Measurements from ENCODE around the gene FLCN. TPM values are rescaled to one million over a fixed set of nuclear protein-coding genes. Genes with fewer than 3 reads are reported as not detected.

The FLCN gene
- total RNA-seq, 1 donor from 2014 or later, result 30.4 TPM

GRCh38 chr17:17215575-17215974, 21.4 kb downstream of the FLCN start:
- Mint-ChIP-seq H3K36me3 (ENCODE audit: low read depth) (peaks cover 43% of the 10 kb centered on the region), H3K27ac (no peak overlapping the region), H3K4me1 (ENCODE audit: low read depth) (no peaks in the 10 kb centered on the region), H3K9me3 (no peaks in the 10 kb centered on the region), H3K27me3 (ENCODE audit: low read depth) (no peaks in the 10 kb centered on the region), H3K4me3 (ENCODE audit: low read depth) (no peak overlapping the region)
- intact Hi-C loops (cut with micrococcal nuclease), result no loop called here
- no peak for DNase-seq (ENCODE audit: low spot score)

DNA sequence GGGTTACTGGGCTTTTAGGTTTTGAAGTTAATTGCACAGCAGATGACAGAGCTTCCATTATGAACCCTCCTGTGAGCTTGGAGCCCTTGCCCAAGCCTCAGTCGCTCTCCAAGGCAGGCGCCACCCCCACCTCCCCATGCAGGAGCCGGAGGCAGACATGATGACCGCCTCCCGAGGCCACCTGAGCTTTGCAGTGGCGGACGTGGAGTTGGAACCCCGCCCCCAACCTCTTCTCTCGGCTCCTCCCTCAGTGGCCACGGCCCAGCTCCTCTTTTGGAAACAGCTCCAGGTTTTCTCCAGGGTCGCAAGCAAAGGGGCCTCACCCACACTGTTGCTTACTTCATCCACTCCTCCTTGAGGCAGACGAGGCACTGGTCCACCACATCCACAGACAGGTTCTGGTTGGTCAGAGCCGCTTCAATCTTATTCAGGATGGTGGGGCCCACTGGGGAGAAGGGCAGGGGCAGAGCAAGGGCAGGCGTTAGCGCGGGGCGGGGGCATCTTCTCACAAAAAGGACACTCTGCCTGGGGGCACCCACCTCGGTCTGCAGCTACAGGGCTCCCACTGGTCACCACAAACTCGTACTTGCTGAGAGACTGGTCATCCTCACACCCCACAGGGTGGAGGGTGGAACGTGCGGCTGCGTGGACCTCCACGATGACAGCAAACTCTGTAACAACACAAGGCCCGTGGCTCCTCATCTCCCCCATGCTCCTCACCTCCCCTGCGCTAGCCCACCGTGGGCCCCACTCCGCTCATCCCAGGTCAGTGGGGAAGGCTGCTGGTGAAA, 22.1 kb downstream of the FLCN start:
- intact Hi-C loops (cut with micrococcal nuclease), result no loop called here
- H3K4me3 Mint-ChIP-seq (ENCODE audit: low read depth), result no peak overlapping the region
- H3K27me3 Mint-ChIP-seq (ENCODE audit: low read depth), result no peaks in the 10 kb centered on the region
- DNase-seq (ENCODE audit: low spot score), result no peak
- no peak overlapping the region for H3K27ac Mint-ChIP-seq
- no peaks in the 10 kb centered on the region for H3K4me1 Mint-ChIP-seq (ENCODE audit: low read depth)
- no peaks in the 10 kb centered on the region for H3K9me3 Mint-ChIP-seq
- peaks cover 38% of the 10 kb centered on the region for H3K36me3 Mint-ChIP-seq (ENCODE audit: low read depth)

- DNase-seq (ENCODE audit: low spot score), result no peak
- no peaks in the 10 kb centered on the region for H3K4me1 Mint-ChIP-seq (ENCODE audit: low read depth)
- H3K9me3 Mint-ChIP-seq, result no peaks in the 10 kb centered on the region
- H3K27me3 Mint-ChIP-seq (ENCODE audit: low read depth), result no peaks in the 10 kb centered on the region
- intact Hi-C loops (cut with micrococcal nuclease), result no loop called here
- no peak overlapping the region for H3K4me3 Mint-ChIP-seq (ENCODE audit: low read depth)
- no peak overlapping the region for H3K27ac Mint-ChIP-seq
- peaks cover 38% of the 10 kb centered on the region for H3K36me3 Mint-ChIP-seq (ENCODE audit: low read depth)
Measured at GRCh38 chr17:17213775-17214174, 23.2 kb downstream of the FLCN start.

DNA sequence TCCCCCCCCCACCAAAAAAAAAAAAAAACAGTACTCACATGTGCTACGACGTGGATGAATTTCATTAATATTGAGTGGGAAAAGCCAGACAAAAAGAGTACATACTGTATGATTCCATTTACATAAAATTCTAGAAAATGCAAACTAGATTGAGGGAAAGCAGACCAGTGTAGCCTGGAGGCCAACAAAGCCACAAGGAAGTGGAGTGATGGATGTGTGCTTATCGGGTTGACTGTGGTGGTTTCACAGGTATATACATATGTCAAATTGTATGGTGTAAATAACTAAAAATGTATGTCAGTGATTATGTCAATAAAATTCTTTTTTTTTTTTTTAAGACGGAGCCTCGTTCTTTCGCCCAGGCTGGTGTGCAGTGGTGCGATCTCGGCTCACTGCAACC, 29.0 kb downstream of the FLCN start:
- DNase-seq (ENCODE audit: low spot score), result no peak
- H3K4me1 Mint-ChIP-seq (ENCODE audit: low read depth), result peaks cover 9% of the 10 kb centered on the region
- peaks cover 22% of the 10 kb centered on the region for H3K36me3 Mint-ChIP-seq (ENCODE audit: low read depth)
- no peaks in the 10 kb centered on the region for H3K9me3 Mint-ChIP-seq
- H3K4me3 Mint-ChIP-seq (ENCODE audit: low read depth), result no peak overlapping the region
- no peak overlapping the region for H3K27ac Mint-ChIP-seq
- intact Hi-C loops (cut with micrococcal nuclease), result loop anchor here (2.0 kb wide), 2 partner anchors 25 to 29 kb away; partner anchors contain the start of gene FLCN
- H3K27me3 Mint-ChIP-seq (ENCODE audit: low read depth), result no peaks in the 10 kb centered on the region

GRCh38 chr17:17206913-17207335, 30.0 kb downstream of the FLCN start:
- Mint-ChIP-seq H3K27ac (no peak overlapping the region), H3K4me1 (ENCODE audit: low read depth) (peaks cover 9% of the 10 kb centered on the region), H3K27me3 (ENCODE audit: low read depth) (no peaks in the 10 kb centered on the region), H3K9me3 (no peaks in the 10 kb centered on the region), H3K4me3 (ENCODE audit: low read depth) (no peak overlapping the region), H3K36me3 (ENCODE audit: low read depth) (peaks cover 24% of the 10 kb centered on the region)
- no peak for DNase-seq (ENCODE audit: low spot score)
- intact Hi-C loops (cut with micrococcal nuclease), result loop anchor here (2.0 kb wide), 2 partner anchors 24 to 30 kb away; partner anchors contain the start of gene FLCN

DNA sequence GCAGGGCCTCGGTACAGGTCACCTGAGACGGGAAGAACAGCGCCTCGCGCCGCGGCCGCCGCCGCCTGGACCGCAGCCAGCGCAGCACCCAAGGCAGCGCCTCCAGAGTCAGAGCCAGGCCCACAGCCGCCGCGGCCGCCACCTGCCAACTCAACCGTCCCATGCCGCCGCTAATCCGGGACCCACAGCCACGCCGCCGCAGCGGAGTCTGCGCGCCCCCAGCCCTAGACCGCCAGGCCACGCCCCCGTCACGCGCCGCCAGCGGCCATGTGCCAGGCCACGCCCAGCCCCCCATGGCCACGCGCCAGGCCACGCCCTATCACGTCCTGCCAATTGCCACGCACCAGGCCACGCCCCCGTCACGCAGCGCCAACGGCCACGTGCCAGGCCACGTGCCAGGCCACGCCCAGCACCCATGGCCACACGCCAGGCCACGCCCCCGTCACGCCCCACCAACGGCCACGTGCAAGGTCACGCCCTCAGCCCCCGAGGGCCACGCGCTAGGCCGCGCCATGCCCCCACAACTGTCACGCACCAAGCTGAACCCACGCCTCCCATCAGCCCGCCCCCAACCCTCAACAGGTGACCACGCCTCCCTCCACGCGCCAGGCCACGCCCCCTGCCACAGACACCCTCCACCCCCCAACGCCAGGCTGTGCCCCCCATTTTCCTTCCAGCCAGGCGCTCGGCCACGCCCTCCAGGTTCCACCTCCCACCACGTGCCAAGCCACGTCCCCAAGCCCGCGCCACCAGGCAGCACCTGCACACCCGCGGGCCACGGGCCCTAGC, 30.6 kb downstream of the FLCN start, which contains the start of gene PLD6:
Gene PLD6, minus strand, starts transcription at position 210 of the 789 bp plus-strand sequence. Its CDS starts 47 bp downstream, at position 163.
- H3K27ac Mint-ChIP-seq, result peak within 1 kb of the TSS; percentile 86
- no peaks in the 10 kb centered on the region for H3K27me3 Mint-ChIP-seq (ENCODE audit: low read depth)
- intact Hi-C loops (cut with micrococcal nuclease), result loop anchor here (2.0 kb wide), 2 partner anchors 24 to 30 kb away; partner anchors contain the start of gene FLCN
- peaks cover 9% of the 10 kb centered on the region for H3K4me1 Mint-ChIP-seq (ENCODE audit: low read depth)
- peaks cover 26% of the 10 kb centered on the region for H3K36me3 Mint-ChIP-seq (ENCODE audit: low read depth)
- DNase-seq (ENCODE audit: low spot score), result peak; percentile 78
- H3K4me3 Mint-ChIP-seq (ENCODE audit: low read depth), result peak within 1 kb of the TSS; percentile 82
- no peaks in the 10 kb centered on the region for H3K9me3 Mint-ChIP-seq

- H3K36me3 Mint-ChIP-seq (ENCODE audit: low read depth), result peaks cover 32% of the 10 kb centered on the region
- H3K27ac Mint-ChIP-seq, result peak overlapping the region; percentile 86
Measured at GRCh38 chr17:17205368-17206123, 31.4 kb downstream of the FLCN start.

DNA sequence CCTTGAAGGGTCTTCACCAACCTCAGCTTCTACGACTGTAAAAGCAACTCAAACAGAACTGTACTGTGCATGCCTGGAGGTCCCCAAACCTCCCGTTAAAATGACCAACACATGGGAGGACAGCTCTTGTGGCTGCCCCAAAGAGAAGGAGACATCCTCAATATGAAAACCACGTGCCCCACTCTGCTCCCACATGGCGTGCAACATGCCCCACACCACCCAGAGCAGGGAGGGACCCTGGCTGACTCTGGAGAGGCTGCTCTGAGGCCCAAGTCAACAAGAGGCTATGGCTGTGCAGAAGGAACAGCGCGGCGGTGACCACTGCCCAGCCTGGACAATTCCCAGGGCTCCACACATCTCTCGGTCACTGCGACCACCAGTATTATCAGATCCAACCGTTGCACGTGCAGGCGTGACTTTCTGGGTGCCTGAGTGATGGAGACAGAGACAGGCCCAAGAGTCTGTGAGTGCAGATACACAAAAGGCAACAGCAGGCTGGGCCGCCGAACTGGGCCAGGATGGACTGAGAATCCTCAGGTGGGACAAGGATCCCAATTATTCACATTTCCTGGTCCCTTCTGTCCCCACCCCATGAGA, 32.2 kb downstream of the FLCN start:
- Mint-ChIP-seq H3K27ac (peak overlapping the region; percentile 86), H3K4me3 (ENCODE audit: low read depth) (peak overlapping the region; percentile 82), H3K9me3 (no peaks in the 10 kb centered on the region), H3K36me3 (ENCODE audit: low read depth) (peaks cover 32% of the 10 kb centered on the region), H3K27me3 (ENCODE audit: low read depth) (no peaks in the 10 kb centered on the region), H3K4me1 (ENCODE audit: low read depth) (peaks cover 9% of the 10 kb centered on the region)
- intact Hi-C loops (cut with micrococcal nuclease), result no loop called here
- no peak for DNase-seq (ENCODE audit: low spot score)

More at GRCh38 chr17:17205368-17206123, 31.4 kb downstream of the FLCN start:
- Mint-ChIP-seq H3K27me3 (ENCODE audit: low read depth) (no peaks in the 10 kb centered on the region), H3K9me3 (no peaks in the 10 kb centered on the region), H3K4me1 (ENCODE audit: low read depth) (peaks cover 9% of the 10 kb centered on the region), H3K4me3 (ENCODE audit: low read depth) (peak overlapping the region; percentile 82)
- DNase-seq (ENCODE audit: low spot score), result peak; percentile 37
- intact Hi-C loops (cut with micrococcal nuclease), result loop anchor here (2.0 kb wide), 2 partner anchors 23 to 31 kb away; partner anchors contain the start of gene FLCN

GRCh38 chr17:17204041-17204591, 32.9 kb downstream of the FLCN start:
- peak overlapping the region; percentile 82 for H3K4me3 Mint-ChIP-seq (ENCODE audit: low read depth)
- peaks cover 32% of the 10 kb centered on the region for H3K36me3 Mint-ChIP-seq (ENCODE audit: low read depth)
- intact Hi-C loops (cut with micrococcal nuclease), result no loop called here
- H3K27me3 Mint-ChIP-seq (ENCODE audit: low read depth), result no peaks in the 10 kb centered on the region
- no peaks in the 10 kb centered on the region for H3K9me3 Mint-ChIP-seq
- peaks cover 9% of the 10 kb centered on the region for H3K4me1 Mint-ChIP-seq (ENCODE audit: low read depth)
- no peak for DNase-seq (ENCODE audit: low spot score)
- H3K27ac Mint-ChIP-seq, result peak overlapping the region; percentile 86

- H3K9me3 Mint-ChIP-seq, result no peaks in the 10 kb centered on the region
- peaks cover 32% of the 10 kb centered on the region for H3K36me3 Mint-ChIP-seq (ENCODE audit: low read depth)
- no peak for DNase-seq (ENCODE audit: low spot score)
- H3K4me1 Mint-ChIP-seq (ENCODE audit: low read depth), result peaks cover 9% of the 10 kb centered on the region
- intact Hi-C loops (cut with micrococcal nuclease), result no loop called here
- H3K27ac Mint-ChIP-seq, result no peak overlapping the region
- no peak overlapping the region for H3K4me3 Mint-ChIP-seq (ENCODE audit: low read depth)
- no peaks in the 10 kb centered on the region for H3K27me3 Mint-ChIP-seq (ENCODE audit: low read depth)
Measured at GRCh38 chr17:17203173-17203730, 33.7 kb downstream of the FLCN start.

- Mint-ChIP-seq H3K27ac (no peak overlapping the region), H3K4me1 (ENCODE audit: low read depth) (peaks cover 10% of the 10 kb centered on the region), H3K27me3 (ENCODE audit: low read depth) (no peaks in the 10 kb centered on the region), H3K36me3 (ENCODE audit: low read depth) (peaks cover 32% of the 10 kb centered on the region), H3K4me3 (ENCODE audit: low read depth) (no peak overlapping the region), H3K9me3 (no peaks in the 10 kb centered on the region)
- intact Hi-C loops (cut with micrococcal nuclease), result no loop called here
- no peak for DNase-seq (ENCODE audit: low spot score)
Measured at GRCh38 chr17:17201907-17202306, 35.1 kb downstream of the FLCN start.

Data from activated T-helper 2 cell treated with anti-CD3 and anti-CD28 coated beads, Interferon-gamma antibody, Interleukin-2, Interleukin-4, amounts not matched to agents 10 μg/mL and 5 μg/mL and 100 μg/mL, durations not matched to agents 14 hours and 24 hours and 36 hours (primary cell).